Fibroblast of the conjunctiva (primary cell): ENCODE measurements around the gene EMC10.
"Not testable (repeated sequence)": the region's sequence is repeated elsewhere in the genome, so short reads cannot be mapped to it uniquely, and the experiment has no call there.

Experiments
- DNase-seq: peaks from one replicate; pipeline ENCODE4 v3.0.0-alpha.2; 2010; ENCODE audit warnings: low read depth

Gene EMC10

GRCh38 chr19:50476224-50476906 is at the start of gene EMC10, which contains the start of gene GARIN5A:
EMC10 (plus strand) TSS chr19:50476507; CDS start chr19:50476545, 38 bp downstream.
GARIN5A (minus strand) TSS chr19:50476848; CDS start chr19:50476388, 460 bp downstream.
- DNase-seq: peak; percentile 89

GRCh38 chr19:50427318-50427925 is 48.9 kb upstream of the EMC10 start:
- DNase-seq: no peak

- DNase-seq: peak; percentile 30
Measured at GRCh38 chr19:50427997-50428425, 48.3 kb upstream of the EMC10 start.

GRCh38 chr19:50428772-50429463 is 47.4 kb upstream of the EMC10 start:
- DNase-seq: no peak

- no peak for DNase-seq
Measured at GRCh38 chr19:50430888-50431342, 45.4 kb upstream of the EMC10 start.

- peak; percentile 37 for DNase-seq
Measured at GRCh38 chr19:50431343-50432220, 44.7 kb upstream of the EMC10 start.

GRCh38 chr19:50432221-50433028 is 43.9 kb upstream of the EMC10 start, which contains the start of gene MYBPC2:
MYBPC2 (plus strand) TSS chr19:50432892; CDS start chr19:50432954, 62 bp downstream.
- no peak for DNase-seq

GRCh38 chr19:50433201-50434180 is 42.8 kb upstream of the EMC10 start:
- DNase-seq: no peak

GRCh38 chr19:50434525-50434924 is 41.8 kb upstream of the EMC10 start:
- DNase-seq: no peak

GRCh38 chr19:50435221-50435620 is 41.1 kb upstream of the EMC10 start:
- DNase-seq: no peak

- no peak for DNase-seq
Measured at GRCh38 chr19:50435627-50436026, 40.7 kb upstream of the EMC10 start.

GRCh38 chr19:50437862-50438449 is 38.4 kb upstream of the EMC10 start:
- DNase-seq: no peak

- not testable (repeated sequence) for DNase-seq
Measured at GRCh38 chr19:50439130-50439529, 37.2 kb upstream of the EMC10 start.

GRCh38 chr19:50444059-50444458 is 32.2 kb upstream of the EMC10 start:
- DNase-seq: no peak

- no peak for DNase-seq
Measured at GRCh38 chr19:50447053-50447452, 29.3 kb upstream of the EMC10 start.

GRCh38 chr19:50447750-50448149 is 28.6 kb upstream of the EMC10 start:
- DNase-seq: no peak

GRCh38 chr19:50449236-50449899 is 26.9 kb upstream of the EMC10 start:
- no peak for DNase-seq

- no peak for DNase-seq
Measured at GRCh38 chr19:50450369-50451222, 25.7 kb upstream of the EMC10 start.
